Fibroblast of villous mesenchyme (primary cell): ENCODE results near the gene INTS1. TPM values are rescaled to one million over a fixed set of nuclear protein-coding genes. Genes with fewer than 3 reads are reported as not detected.

Experiments used
- DNase-seq: peaks from one replicate; pipeline ENCODE4 v3.0.0-alpha.2; 2010; ENCODE audit warnings: low read depth
- H3K4me3 ChIP-seq: 2 replicates; pipeline ENCODE4 v1.5.1; 2011; ENCODE audit warnings: low read depth, mild to moderate bottlenecking, low read length
- total RNA-seq: library from RNA; depleted of rRNA; stranded (reverse); fragments of >200 nt; gene quantifications from 2 replicates; pipeline ENCODE4 v1.2.3, GENCODE V29; 2012
- TF ChIP-seq, protein P1 (sequence below): IDR thresholded peaks from 2 replicates; pipeline ENCODE4 v1.5.1; 2012; ENCODE audit warnings: low read depth, mild to moderate bottlenecking, low read length; ENCODE audit not compliant: insufficient read depth

Gene INTS1
- total RNA-seq, 1 donor, result 45.3 TPM

DNA sequence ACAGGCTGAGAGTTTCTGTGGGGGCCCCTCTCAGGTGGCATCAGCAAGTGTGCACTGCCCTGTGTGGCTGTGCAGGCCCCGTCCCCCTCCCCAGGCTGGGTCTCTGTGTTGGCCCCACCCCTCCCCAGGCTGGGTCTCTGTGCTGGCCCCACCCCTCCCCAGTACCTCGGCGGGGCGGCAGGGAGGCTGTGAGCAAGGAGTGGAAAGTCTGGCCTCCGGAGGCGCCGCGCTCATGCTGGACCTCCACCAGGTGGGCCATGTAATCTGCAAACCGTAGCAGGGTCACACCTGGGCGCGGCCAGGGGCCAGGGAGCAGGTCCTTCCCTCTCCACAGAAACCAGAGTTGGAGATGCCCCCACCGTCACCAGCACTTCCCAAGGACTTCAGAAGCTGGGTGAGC, 23.5 kb downstream of the INTS1 start:
- no peak for DNase-seq
- H3K4me3 ChIP-seq, result no peak overlapping the region
- TF ChIP-seq, protein P1, sequence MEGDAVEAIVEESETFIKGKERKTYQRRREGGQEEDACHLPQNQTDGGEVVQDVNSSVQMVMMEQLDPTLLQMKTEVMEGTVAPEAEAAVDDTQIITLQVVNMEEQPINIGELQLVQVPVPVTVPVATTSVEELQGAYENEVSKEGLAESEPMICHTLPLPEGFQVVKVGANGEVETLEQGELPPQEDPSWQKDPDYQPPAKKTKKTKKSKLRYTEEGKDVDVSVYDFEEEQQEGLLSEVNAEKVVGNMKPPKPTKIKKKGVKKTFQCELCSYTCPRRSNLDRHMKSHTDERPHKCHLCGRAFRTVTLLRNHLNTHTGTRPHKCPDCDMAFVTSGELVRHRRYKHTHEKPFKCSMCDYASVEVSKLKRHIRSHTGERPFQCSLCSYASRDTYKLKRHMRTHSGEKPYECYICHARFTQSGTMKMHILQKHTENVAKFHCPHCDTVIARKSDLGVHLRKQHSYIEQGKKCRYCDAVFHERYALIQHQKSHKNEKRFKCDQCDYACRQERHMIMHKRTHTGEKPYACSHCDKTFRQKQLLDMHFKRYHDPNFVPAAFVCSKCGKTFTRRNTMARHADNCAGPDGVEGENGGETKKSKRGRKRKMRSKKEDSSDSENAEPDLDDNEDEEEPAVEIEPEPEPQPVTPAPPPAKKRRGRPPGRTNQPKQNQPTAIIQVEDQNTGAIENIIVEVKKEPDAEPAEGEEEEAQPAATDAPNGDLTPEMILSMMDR, result no peak

- no peak overlapping the region for H3K4me3 ChIP-seq
- no peak for DNase-seq
- TF ChIP-seq, protein P1, result no peak
These were observed 24.9 kb downstream of the INTS1 start for GRCh38 chr7:1479287-1479686.

DNA sequence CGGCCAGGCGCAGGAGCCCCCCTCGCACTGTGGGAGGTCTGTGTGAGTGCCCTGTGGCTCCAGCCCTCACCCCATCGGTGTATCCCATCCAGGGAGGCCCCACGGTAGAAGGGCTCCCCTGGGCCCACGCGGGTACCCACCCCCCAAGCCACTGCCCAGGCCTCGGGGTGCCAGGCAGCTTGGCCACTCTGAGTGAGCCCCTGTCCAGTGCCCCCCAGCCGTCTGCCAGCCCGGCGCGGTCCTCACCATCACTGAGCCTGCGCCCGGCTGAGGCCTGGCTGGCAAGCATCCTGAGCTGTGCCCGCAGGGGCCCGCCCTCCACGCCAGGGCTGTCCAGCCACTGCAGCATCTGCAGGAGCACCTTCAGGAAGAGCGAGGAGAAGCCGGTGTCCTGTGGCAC, 25.7 kb downstream of the INTS1 start:
- H3K4me3 ChIP-seq, result no peak overlapping the region
- TF ChIP-seq, protein P1, result no peak
- DNase-seq, result no peak

GRCh38 chr7:1476859-1477258, 27.3 kb downstream of the INTS1 start:
- H3K4me3 ChIP-seq, result no peak overlapping the region
- TF ChIP-seq, protein P1, result no peak
- DNase-seq, result no peak

- no peak for DNase-seq
- H3K4me3 ChIP-seq, result no peak overlapping the region
- TF ChIP-seq, protein P1, result no peak
These were observed 28.2 kb downstream of the INTS1 start for GRCh38 chr7:1475991-1476390.

DNA sequence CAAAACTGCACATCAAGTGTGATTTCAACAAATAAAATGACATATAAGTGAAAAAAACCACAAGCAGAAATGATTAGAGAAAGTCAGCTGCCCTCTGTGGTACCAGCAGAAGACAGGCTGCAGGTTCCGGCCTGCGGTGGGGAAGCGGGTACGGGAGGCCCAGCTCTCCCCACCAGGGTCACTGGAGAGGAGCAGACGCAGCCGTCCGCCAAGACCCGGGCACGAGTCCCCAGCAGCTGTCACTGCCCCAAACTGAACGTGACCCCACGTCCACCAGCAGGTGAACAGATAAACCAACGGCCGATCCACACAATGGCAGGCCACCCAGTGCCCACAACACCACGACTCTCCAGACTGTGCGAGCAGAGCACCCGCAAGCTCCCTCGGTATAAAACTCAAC, 28.8 kb downstream of the INTS1 start:
- no peak overlapping the region for H3K4me3 ChIP-seq
- TF ChIP-seq, protein P1, result no peak
- DNase-seq, result no peak

GRCh38 chr7:1474736-1475135, 29.5 kb downstream of the INTS1 start:
- no peak overlapping the region for H3K4me3 ChIP-seq
- no peak for DNase-seq
- TF ChIP-seq, protein P1, result no peak
